Activated T-helper 17 cell treated with anti-CD3 and anti-CD28 coated beads, Interleukin-2, amount 50 U/mL, for 72 hours (primary cell): ENCODE results near the gene SOAT2. TPM values are rescaled to one million over a fixed set of nuclear protein-coding genes. Genes with fewer than 3 reads are reported as not detected.

Source experiments
- ATAC-seq: fragments of 150-1000 bp; cut with Tn5 transposase; replicated peaks from 2 replicates; pipeline ENCODE4 v1.10.0; 2021; ENCODE audit warnings: mild to moderate bottlenecking, moderate library complexity
- H3K27ac Mint-ChIP-seq: one replicate; pipeline ENCODE4 v1.8.0; 2022; ENCODE audit warnings: mixed read lengths
- H3K27me3 Mint-ChIP-seq: one replicate; pipeline ENCODE4 v1.8.0; 2022; ENCODE audit warnings: mixed read lengths
- H3K36me3 Mint-ChIP-seq: one replicate; pipeline ENCODE4 v1.8.0; 2022; ENCODE audit warnings: low read depth, mild to moderate bottlenecking, mixed read lengths
- H3K4me1 Mint-ChIP-seq: one replicate; pipeline ENCODE4 v1.8.0; 2022; ENCODE audit warnings: mixed read lengths
- H3K4me3 Mint-ChIP-seq: one replicate; pipeline ENCODE4 v1.8.0; 2022; ENCODE audit warnings: mild to moderate bottlenecking, mixed read lengths
- H3K9me3 Mint-ChIP-seq: one replicate; pipeline ENCODE4 v1.8.0; 2022; ENCODE audit warnings: mixed read lengths
- total RNA-seq, 2 donors: library from RNA; stranded (reverse); gene quantifications; one replicate each; pipeline ENCODE4 v1.2.3, GENCODE V29; 2022

SOAT2 gene
- total RNA-seq, 2 donors from 2014 or later, result 0.28 to 1.1 TPM

DNA sequence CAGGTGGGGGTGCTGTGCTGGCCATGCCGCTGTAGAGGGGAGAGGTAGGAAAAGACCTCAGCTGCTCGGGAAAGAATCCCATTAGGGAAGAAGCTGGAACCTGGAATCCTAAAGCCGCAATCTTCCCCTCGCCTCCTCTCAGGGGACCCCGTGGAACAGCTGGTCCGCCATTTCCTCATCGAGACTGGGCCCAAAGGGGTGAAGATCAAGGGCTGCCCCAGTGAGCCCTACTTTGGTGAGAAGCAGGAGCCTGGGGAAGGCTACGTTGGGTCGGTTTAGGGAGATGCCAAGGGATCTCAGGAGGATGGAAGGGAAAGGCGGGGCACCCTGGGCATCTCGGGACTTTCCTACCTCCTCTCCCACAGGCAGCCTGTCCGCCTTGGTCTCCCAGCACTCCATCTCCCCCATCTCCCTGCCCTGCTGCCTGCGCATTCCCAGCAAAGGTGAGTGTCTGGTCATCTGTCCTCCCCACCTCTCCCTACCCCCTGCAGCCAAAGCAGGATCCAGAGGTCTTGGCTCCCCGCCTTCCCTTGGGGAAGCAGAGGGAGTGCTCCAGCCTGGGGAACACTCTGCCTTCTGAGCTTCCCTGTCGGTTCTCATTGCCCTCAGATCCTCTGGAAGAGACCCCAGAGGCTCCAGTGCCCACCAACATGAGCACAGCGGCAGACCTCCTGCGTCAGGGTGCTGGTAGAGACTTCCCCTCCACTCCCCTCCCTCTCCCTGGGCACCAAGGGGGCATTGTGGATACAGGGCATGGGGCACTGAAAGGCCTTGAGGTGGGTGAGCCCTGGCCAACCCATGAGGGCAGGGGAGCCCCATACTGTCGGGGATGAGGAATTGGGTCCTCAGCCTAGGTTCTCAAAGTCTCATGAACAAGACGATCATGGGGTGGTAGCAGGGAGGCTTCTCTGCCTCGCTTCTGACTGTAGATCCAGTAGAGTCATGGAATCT, 41.0 kb upstream of the SOAT2 start:
- no peak for ATAC-seq
- peaks cover 38% of the 10 kb centered on the region for H3K36me3 Mint-ChIP-seq
- H3K27ac Mint-ChIP-seq, result no peak overlapping the region
- H3K4me1 Mint-ChIP-seq, result peaks cover 9% of the 10 kb centered on the region
- H3K27me3 Mint-ChIP-seq, result no peaks in the 10 kb centered on the region
- no peak overlapping the region for H3K4me3 Mint-ChIP-seq
- no peaks in the 10 kb centered on the region for H3K9me3 Mint-ChIP-seq

DNA sequence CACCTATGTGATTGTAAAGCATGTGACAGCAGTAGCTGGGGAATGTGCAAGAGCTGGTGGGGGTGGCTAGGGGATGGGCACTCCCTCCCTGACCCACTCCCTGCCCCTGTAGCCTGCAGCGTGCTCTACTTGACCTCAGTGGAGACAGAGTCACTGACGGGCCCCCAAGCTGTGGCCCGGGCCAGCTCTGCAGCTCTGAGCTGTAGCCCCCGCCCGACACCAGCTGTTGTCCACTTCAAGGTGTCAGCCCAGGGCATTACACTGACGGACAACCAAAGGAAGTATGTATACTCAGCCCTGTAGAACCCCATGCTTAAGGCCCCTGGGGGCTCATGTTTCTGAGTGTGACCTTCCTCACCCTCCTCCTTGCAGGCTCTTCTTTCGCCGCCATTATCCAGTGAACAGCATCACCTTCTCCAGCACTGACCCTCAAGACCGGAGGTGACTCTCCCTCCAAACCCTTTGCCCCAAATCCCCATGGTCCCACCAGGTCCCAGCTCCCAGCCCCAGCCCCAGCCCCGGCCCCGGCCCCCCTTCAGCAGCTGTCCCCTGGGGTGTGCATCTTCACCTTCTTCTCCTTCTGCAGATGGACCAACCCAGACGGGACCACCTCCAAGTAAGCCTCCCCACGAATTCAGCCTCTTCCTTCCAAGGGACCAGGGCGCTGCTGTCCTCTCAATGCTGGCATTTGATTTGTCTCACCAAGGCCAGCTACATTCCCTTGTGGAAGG, 40.1 kb upstream of the SOAT2 start:
- H3K9me3 Mint-ChIP-seq, result no peaks in the 10 kb centered on the region
- no peaks in the 10 kb centered on the region for H3K27me3 Mint-ChIP-seq
- H3K4me1 Mint-ChIP-seq, result peaks cover 9% of the 10 kb centered on the region
- peaks cover 42% of the 10 kb centered on the region for H3K36me3 Mint-ChIP-seq
- H3K27ac Mint-ChIP-seq, result peak overlapping the region; percentile 25
- ATAC-seq, result no peak
- no peak overlapping the region for H3K4me3 Mint-ChIP-seq

DNA sequence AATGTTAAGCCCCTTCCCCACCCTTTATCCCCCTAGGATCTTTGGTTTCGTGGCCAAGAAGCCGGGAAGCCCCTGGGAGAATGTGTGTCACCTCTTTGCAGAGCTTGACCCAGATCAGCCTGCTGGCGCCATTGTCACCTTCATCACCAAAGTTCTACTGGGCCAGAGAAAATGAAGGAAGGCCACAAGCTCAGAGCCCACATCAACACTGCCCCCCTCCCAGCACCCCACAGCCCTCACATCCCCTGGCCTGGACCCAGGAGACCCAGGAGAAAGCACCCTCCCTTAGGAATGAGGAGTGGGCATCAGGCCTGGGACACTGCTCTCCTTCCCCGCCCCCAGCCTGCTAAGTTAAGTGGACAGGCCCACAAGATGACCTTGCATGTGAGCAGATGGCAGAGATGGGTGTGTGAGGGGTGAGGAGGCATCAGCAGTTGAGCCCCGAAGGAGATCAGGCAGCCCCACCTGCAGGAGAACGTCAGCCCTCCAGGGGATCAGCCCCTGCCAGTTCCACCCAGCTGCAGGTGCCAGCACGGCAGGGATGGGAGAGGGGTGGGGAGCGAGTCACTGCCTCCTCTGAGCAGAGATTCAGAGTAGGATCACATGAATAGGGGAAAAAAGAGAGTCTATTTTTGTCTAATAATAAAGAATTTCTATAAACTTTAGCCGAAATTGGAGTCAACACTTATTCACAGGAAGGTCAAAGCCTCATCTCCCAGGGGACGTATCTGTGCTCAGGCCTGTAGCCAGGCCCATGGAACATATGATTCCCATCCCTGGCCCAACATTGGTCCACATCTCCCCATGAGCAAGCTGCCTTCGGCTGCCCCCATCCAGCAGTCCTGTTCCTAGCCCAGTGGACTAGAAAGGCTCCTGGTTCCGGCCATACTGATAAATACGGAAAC, 39.3 kb upstream of the SOAT2 start:
- Mint-ChIP-seq H3K27ac (peak overlapping the region; percentile 70), H3K9me3 (no peaks in the 10 kb centered on the region), H3K36me3 (peaks cover 50% of the 10 kb centered on the region), H3K4me3 (no peak overlapping the region), H3K4me1 (peaks cover 9% of the 10 kb centered on the region), H3K27me3 (no peaks in the 10 kb centered on the region)
- ATAC-seq, result no peak

DNA sequence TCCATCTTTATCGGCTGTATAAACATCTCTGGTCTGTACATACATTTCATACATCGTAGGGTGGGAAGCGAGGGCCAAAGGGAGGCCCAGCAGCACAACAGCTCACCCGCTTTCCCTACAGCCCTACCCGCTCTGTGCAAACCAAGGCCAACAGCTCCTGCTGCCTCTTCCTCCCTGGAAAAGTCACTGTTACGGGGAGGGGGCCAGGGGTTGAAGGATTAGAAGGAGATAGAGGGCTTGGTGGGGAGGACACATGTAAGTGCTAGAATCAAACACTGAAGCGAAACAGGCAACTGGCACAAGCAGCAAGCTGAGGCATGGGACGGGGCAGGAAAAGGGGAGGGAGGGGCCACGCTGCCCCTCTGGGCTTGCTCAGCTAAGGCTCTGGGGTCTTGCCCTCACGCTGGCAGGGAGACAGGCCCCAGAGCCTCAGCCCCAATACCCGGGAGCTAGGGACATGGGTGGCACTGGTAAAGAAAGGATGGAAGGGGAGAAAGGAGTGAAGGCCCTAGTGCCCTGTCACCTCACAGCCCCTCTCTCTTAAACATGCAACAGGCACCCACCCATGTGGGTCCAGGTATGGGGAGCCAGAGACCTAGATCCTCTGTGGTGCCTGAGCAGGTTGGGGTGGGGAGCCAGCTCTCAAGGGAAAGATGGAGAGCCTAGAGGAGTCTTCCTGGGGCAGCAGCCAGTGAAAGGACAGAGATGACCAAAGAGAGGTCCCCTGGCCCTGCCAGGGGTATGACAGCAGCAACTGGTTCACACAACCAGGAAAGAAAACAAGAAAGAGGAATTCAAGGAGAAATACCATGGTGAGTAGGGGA, 38.5 kb upstream of the SOAT2 start:
- Mint-ChIP-seq H3K27me3 (no peaks in the 10 kb centered on the region), H3K9me3 (no peaks in the 10 kb centered on the region), H3K4me1 (peaks cover 9% of the 10 kb centered on the region), H3K36me3 (peaks cover 50% of the 10 kb centered on the region), H3K4me3 (no peak overlapping the region), H3K27ac (peak overlapping the region; percentile 70)
- ATAC-seq, result no peak

DNA sequence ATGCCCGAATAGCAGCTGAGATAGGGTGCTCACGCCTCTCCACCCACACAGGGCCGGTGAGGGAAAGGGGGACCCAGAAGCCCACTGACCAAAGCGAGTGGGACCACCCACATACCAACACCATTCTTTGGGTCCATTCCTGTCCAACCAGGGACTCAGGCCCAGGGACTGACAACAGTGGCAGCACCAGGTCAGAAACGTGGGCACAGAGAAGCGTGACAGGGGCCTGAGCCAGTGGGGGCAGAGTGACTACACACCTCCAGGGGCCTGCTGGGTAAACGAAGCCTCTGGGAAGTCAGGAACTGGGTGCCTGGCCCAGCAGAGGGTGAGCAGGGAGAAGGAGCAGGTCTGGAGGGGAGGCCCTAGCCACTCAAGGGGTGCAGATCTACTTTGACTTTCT, 37.8 kb upstream of the SOAT2 start:
- no peaks in the 10 kb centered on the region for H3K27me3 Mint-ChIP-seq
- H3K9me3 Mint-ChIP-seq, result no peaks in the 10 kb centered on the region
- peaks cover 9% of the 10 kb centered on the region for H3K4me1 Mint-ChIP-seq
- ATAC-seq, result no peak
- H3K27ac Mint-ChIP-seq, result peak overlapping the region; percentile 70
- no peak overlapping the region for H3K4me3 Mint-ChIP-seq
- peaks cover 54% of the 10 kb centered on the region for H3K36me3 Mint-ChIP-seq

DNA sequence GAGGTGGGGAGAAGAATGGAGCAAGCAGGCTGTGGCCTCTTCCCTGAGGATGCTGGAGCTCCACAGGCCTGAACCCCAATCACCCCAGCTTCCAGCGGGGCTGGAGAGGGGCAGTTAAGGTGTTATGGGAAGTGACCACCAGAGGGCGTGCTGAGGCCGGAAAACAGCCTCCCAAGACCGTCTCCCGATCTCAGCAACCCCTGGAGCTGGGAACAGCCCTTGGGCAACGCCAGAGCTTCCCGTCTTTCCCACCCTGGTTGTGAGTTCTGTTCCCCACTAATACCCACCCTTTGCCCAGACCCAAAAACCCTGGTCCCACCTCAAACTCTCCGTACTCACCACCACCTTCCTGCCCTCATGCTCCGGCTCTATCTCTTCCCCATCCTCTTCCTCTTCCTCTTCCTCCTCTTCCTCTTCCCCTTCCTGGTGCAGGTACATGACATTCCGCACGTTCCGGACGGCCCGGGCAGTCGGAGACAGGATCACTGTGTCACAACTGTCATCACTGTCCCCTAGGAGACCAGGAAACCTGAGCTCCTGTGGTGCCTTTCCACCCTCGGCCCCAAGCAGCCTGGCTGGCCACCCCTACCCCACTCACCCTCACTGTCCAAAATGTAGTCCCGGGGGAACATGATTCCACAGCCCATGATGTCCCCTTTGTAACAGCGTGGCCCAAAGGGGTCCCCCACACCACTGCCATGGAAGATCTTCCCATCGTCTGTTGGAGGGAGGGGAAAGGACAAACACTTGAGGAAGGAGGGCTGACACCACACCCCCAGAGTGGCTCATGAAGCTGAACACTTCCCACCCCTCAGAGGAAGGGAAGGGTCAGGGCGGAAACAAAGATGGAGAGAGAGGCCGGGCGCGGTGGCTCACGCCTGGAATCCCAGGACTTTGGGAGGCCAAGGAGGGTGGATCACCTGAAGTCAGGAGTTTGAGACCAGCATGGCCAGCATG, 37.0 kb upstream of the SOAT2 start:
- Mint-ChIP-seq H3K4me3 (no peak overlapping the region), H3K4me1 (peaks cover 9% of the 10 kb centered on the region), H3K36me3 (peaks cover 61% of the 10 kb centered on the region), H3K27ac (peak overlapping the region; percentile 67), H3K27me3 (no peaks in the 10 kb centered on the region), H3K9me3 (no peaks in the 10 kb centered on the region)
- peak; percentile 76 for ATAC-seq

DNA sequence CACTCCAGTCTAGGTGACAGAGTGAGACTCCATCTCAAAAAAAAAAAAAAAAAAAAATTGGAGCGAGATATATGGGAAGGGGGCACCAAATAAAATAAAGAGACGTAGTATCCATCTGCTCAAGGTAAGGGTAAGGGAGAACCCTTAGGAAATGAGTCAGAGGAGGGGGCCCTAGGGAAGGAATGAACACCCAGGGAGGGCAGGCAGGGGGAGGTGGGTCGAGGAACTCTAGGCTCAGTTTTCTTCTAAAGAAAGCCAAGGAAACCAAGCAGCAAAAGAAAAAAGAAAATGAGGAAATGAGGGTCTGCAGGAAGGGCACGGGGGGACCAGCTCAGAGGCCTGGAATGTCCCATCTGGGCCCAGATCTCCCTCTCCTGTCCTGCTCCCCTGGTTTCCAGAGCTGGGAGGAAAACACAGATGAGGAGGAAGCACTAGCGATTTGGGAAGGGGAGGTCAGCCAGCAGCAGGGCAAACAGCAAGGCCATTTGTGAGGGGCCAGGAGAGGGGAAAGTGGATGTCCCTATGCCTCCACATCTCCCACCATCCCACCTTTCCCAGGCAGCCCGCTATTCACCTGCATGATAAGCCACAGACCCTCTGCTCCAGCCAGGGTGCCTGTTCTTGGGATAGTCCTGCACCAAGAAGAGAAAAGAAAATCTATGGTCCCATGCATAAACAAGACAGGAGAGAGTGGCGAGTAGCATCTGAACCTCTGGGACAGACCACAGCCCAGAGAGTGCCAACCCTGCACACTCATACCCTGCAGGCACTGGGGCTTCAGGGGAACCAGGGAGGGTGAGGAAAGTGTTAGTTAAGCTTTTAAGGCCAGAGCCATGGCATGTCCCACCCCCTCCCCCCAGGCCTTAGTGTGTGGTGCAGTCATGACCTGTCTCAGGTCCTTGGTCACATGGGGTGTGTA, 36.0 kb upstream of the SOAT2 start:
- Mint-ChIP-seq H3K4me1 (peaks cover 9% of the 10 kb centered on the region), H3K9me3 (no peaks in the 10 kb centered on the region), H3K27me3 (no peaks in the 10 kb centered on the region), H3K27ac (peak overlapping the region; percentile 67), H3K36me3 (peaks cover 72% of the 10 kb centered on the region), H3K4me3 (no peak overlapping the region)
- peak; percentile 24 for ATAC-seq

DNA sequence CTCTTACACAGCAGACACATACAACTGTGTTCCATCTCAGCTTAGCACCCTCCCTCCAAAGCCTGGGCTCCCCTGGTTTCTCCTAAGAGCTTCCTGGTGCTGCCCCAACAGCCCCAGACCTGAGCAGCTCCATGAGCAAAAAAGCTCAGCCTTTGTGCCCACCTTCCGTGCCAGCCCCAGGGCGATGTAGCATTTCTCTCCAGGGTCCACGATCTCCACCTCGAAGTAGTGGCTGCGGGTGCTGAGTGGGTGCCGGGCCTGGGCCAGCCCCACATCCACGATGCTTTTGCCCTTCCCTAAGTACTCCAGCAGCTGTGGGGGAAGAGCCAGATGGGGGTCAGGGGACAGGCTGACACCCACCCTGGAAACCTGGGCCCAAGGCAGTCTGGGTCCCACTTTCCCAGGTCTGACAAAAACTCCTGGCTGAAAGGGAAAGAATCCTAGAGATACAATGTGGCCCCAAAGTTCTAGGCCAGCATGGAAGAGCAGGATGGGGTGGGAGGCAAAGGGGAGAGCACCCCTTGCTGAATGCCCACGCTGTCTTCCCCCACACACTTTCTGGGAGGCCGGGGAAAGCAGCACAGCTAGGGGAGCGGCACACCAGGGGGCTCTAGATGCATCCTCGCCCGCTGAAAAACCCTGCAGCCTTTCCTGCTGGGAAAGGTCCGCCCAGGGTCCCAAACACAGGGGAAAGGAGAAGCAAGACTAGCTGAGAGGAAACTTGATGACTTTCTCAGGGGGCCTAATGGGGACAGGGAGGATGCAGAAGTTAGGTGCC, 35.1 kb upstream of the SOAT2 start:
- H3K4me1 Mint-ChIP-seq, result peaks cover 13% of the 10 kb centered on the region
- no peaks in the 10 kb centered on the region for H3K27me3 Mint-ChIP-seq
- H3K4me3 Mint-ChIP-seq, result no peak overlapping the region
- peaks cover 81% of the 10 kb centered on the region for H3K36me3 Mint-ChIP-seq
- H3K27ac Mint-ChIP-seq, result peak overlapping the region; percentile 62
- H3K9me3 Mint-ChIP-seq, result no peaks in the 10 kb centered on the region
- ATAC-seq, result no peak

DNA sequence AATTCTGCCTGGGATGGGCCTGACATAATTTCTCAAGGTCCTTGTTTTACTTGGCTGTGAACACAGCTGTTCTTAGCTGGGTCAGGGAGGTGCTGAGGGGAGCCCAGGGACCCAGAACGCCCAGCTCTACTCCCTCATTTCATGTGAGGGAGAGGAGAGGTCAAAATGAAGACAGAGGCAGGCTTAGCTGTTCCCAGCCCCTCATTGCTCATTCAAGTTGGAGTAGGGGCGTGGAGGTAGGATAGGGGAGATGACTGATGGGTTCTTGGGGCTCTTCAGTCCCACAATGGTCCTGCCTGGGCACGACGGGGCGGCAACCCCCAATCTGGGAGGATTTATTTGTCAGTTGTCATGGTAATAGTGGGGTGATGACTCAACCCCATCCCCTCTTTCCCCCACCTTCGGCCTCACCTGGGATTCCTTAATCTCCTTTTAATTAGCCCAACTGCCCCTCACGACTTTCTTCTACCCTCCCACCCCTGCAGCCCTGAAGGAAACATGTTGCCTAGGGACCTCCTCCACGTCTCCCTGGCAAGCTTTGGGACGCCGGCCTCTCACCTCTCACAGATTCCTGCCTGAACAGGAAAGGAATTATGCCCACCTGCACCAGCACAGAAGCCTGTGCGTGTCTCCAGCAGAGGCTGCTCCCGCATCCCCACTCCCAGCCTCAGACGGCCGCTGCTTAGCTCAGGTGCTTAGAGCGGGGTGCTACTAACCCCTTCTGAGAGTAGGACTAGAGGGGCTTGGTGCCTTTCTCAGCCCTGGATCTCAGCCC, 34.3 kb upstream of the SOAT2 start:
- Mint-ChIP-seq H3K36me3 (peaks cover 82% of the 10 kb centered on the region), H3K27me3 (no peaks in the 10 kb centered on the region), H3K27ac (peak overlapping the region; percentile 62), H3K4me1 (peaks cover 13% of the 10 kb centered on the region), H3K4me3 (no peak overlapping the region), H3K9me3 (no peaks in the 10 kb centered on the region)
- ATAC-seq, result no peak

DNA sequence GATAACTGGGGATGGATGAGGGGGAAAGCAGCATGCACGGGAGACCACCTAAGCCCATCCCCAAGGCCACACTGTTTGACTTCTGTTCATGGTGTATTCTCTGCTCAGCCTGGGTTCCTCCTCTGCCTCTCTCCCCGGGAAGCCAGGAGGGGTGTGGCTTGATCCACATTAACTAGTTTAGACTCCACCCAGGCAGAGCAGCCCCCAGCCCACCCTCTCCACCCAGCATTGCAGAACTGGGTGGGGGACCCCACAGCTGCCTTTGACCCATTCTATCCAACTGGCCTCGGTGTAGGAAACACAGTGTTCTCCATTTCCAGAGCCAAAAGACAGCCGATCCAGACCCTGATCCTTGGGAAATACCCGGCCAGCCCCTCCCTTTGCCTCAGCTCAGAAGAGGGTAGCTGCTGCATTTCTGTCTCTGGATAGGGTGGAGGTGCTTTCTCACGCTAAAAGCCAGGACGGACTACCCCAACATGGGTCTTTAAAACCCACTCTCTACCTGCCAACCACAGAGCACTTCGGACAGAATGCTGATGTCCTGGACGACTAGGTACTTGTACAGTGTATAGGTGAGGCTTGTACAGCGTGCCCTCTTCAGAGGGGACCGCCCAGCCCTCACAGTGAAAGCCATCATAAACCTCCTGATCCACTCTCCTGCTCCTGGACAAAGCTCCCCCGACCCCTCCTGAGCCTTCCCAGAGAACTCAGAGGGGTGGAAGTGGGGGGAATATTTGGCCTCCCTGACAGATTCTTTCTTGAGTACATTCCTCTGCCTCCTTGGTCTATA, 33.5 kb upstream of the SOAT2 start:
- H3K27ac Mint-ChIP-seq, result peak overlapping the region; percentile 62
- H3K9me3 Mint-ChIP-seq, result no peaks in the 10 kb centered on the region

More for the DNA sequence above, 33.5 kb upstream of the SOAT2 start:
- ATAC-seq, result no peak
- Mint-ChIP-seq H3K4me3 (no peak overlapping the region), H3K4me1 (peaks cover 20% of the 10 kb centered on the region), H3K27me3 (no peaks in the 10 kb centered on the region), H3K36me3 (peaks cover 84% of the 10 kb centered on the region)
